ELR (cell line): Measurements from ENCODE around the gene TRAF2.
"Not testable (repeated sequence)": the region's sequence is repeated elsewhere in the genome, so short reads cannot be mapped to it uniquely, and the experiment has no call there.

Experiments
- DNase-seq: peaks from one replicate; pipeline ENCODE4 v3.0.0-alpha.2; 2015; ENCODE audit warnings: low read depth

TRAF2 gene

DNA sequence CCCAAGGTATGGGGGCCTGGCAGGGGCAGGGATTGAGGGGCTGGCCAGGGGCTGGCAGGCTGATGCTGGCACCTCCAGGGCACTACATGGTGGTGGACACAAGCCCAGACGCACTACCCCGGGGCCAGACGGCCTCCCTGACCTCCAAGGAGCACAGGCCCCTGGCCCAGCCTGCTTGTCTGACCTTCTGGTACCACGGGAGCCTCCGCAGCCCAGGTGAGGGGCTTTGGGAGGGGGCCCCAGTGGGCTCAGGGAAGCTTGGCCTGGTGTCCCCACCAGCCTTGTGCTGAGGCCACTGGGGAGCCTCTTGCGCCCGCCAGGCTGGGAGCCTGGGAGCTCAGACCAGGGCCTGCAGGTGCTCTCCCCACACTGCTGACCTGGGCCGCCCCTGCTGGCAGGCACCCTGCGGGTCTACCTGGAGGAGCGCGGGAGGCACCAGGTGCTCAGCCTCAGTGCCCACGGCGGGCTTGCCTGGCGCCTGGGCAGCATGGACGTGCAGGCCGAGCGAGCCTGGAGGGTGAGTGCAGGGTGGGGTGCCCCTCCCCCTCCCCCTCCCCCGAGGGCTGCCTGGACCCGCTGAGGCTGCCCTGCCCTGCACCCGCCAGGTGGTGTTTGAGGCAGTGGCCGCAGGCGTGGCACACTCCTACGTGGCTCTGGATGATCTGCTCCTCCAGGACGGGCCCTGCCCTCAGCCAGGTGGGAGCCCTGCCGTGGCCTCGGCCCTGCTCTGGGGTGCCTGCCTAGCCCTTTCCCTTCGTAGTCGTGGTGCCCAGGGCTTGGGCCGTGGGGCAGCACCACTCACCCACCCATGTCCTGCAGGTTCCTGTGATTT lies 28.5 kb upstream of the TRAF2 start:
- DNase-seq, result no peak

DNA sequence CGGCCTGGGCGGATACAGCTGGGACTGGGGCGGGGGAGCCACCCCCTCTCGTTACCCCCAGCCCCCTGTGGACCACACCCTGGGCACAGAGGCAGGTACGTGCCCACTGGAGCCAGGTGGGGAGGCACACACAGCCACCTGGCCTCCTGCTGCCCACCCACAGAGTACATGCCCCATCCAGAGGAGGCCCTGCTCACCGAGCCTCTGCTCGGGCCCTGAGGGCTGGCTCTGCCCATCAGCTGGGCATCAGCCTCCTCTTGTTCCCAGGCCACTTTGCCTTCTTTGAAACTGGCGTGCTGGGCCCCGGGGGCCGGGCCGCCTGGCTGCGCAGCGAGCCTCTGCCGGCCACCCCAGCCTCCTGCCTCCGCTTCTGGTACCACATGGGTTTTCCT lies 27.9 kb upstream of the TRAF2 start:
- DNase-seq, result no peak

DNA sequence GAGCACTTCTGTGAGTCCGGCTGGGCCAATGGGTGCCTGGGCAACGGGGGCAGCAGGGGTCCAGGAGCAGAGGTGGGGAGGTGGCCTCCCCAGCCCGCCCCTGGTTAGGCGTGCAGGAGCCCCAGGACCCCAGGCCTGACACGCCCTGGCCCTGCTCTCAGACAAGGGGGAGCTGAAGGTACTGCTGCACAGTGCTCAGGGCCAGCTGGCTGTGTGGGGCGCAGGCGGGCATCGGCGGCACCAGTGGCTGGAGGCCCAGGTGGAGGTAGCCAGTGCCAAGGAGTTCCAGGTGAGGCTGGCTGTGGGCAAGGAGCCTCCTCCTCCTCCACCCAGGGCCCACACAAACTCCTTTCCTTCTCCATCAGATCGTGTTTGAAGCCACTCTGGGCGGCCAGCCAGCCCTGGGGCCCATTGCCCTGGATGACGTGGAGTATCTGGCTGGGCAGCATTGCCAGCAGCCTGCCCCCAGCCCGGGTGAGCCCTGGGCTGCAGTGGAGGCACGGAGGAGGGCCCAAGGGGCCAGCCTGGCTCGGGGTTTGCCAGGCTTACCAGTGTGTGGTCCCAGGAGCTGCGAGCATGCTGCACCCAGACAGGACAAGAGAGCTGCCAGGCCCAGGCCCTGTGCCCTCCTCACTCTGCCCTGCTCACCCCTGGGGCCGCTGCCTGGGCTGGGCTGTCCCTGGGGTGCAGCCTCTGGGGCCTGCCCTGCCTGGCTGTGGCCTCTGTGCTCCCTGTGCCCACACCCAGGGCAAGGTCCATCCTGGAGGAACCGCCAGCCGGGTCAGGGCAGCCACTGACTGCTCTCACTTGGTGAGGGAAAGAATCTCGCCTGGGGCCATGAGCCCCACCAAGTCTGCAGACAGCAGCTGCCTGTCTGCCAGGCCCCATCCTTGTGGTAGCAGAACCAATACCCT lies 27.2 kb upstream of the TRAF2 start:
- DNase-seq, result no peak

DNA sequence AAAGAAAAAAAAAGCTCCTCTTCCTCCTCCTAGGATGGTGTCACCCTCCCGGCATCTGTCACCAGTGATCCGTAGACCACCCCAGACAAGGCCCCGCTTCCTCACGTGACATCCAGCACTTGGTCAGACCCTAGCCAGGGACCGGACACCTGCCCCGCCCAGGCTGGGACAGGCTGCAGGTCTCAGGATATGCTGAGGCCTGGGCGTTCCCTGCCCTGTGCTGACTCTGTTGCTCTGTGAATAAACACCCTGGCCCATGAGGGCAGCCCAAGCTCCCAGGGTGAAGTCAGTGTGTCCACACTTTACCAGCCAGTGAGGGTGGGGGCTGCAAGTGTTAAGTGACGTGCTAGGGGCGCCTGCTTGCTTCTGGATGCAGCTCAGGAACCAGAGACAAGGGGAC lies 25.8 kb upstream of the TRAF2 start:
- no peak for DNase-seq

DNA sequence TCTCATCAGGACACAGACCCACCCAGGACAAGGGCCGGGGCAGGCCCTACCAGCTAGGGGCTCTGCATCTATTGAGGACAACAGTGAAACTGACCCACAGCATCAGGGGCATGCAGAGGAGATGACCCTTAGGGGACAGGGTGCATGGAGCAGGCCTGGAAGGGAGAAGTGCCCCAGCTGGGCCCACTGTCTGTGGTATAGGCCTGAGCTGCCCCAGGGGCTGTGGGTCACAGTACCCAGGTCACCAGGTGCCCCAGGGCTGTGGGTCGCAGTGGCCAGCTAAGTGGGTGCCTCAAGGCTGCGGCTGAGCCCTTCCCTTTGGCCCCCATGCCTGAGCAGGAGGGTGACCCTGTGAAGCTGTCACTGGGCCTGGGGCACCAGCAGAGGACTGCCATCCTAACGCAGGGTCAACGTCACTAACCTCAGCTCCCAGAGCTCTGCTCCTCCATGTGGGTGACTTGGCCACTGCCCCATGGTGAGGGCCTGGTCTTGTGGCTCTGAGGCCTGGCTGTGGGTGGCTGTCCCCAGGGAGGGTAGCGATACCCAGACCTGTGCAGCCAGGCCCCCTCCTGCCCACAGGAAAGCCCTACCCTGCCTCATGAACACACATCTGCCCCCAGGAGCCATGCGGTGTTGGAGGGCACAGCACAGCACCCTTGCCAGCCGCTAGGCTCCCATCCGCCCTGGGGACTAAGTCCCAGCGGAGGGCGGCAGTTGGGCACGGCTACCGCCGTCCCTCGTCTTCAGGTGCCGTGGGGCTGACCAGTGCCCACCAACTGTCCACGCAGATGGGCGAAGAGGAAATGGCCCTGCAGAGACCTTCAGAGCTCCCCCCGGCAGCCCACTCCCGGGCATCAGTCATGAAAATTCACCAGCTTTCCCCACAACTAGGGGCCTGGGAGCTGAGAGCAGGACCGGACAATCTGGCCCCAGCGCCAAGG lies 25.1 kb upstream of the TRAF2 start:
- DNase-seq, result no peak

DNA sequence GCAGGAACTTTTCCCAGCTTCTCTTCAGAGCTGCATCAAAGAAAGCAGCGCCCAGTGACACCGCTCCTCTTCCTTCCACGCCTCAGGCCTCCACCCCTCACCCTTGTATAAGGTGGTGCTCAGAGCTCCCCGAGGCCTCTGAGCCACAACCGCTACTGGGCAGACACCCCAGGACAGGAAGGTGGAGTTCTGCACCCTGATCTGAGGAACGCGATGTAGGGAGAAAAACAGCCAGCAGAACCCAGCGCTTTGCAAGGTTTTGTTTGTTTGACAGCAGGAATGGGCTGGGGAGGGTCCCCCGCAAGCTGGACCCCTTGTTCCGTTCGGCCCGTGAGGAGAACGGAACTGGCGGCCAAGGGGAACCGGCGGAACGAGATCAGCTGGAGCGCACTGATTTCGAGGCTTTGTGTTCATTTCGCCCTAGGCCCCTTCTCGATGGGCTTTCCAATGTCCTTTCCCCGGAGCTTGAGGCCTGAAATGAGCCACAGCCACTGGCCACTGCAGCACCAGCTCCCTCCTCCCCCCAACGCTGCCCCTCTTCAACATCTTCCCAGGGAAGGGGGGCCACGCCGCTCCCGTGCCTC lies 24.4 kb upstream of the TRAF2 start:
- no peak for DNase-seq

DNA sequence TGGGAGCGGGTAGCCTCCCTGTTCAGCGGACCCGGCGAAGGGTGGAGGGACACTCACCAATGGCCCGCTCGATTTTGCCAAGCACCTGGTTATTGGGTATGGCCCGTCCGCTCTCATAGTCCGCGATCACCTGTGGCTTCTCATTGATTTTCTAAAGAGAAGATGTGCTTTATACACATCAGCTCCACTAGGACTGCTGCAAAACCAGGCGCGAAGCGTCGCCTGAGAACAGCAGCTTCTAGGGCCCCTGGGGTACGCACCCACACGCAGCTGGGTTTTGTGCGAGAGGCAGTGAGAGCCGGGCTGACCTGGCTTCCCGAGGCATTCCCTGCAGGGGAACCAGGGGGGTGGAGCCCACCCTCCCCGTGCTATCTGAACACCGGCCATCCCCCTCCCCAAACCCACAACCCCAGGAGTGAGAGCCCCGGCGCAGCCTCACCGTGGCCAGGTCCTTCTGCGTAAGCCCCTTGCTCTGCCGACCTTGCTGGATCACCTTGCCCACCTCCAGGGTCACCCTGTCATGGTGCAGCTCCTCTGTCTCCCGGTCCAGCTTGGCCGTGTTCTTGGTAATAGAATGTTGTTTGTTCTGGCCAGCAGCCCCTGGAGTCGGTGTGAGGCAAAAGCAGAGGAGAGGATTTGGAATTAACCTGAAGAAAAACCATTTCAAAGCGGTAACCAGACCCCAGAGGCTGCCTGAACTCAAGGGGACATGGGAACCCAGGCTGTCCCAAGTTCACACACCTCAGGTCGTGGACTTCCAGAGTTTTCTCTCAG lies 23.3 kb upstream of the TRAF2 start:
- no peak for DNase-seq

DNA sequence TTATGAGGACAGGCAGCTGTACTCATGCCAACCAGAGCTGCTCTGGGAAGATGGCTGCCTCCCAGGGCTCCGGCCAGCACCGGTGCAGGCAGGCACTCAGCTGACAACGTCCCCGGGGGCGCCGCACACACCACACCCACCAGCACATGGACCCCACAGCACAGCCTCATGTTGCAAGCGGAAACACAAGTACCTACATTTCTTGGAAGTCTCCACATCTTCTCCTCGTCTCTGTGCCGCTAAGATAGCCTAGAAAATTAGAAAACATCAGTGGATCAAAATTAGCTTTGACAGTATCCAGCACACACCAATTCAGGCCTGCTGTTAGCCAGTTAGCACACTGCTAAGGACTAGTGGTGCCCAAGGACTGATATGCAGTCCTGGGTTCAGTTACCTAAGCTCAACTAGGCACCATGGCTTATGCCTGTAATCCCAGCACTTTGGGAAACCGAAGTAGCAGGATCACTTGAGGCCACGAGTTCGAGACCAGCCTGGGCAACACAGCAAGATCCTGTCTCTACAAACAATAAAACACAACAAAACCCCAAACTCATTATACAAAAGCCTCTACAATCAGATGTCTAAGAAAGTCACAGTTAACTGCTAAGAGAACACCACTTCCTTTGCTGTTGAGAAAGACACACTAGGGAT lies 22.6 kb upstream of the TRAF2 start:
- DNase-seq, result no peak

DNA sequence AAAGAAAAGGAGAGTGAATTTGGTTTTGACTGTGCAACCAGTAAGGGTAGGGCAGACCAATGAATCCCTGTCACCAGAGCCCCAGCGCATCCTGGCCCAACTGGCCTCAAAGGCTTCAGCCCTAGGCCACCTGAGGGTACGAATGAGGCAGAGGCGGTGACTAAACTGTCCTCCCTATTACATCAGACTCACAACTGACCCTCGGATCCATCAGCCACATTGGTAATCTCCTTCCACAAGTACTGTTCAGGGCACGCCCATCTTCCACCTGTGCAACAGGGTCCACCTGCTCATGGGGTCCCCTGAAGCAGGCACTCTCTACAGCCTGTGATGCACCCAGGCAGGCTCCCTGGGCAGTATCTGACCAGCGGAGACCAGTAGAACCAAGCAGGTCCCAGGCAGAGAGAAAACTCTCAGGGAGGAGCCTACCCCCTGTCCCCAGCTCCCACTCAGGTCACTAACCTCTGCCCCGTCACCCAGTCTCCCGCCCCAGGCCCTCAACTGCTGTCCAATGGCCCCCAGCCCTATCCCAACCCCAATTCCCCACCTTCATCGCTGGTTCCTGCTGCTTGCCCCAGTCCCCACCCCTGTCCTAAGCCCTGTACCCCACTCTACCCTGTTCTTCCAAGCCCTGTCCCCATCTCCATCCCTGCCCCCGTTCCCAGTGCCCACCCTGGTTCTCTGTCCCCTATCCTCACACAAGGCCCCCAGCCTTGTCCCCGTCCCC lies 21.1 kb upstream of the TRAF2 start:
- DNase-seq, result no peak

DNA sequence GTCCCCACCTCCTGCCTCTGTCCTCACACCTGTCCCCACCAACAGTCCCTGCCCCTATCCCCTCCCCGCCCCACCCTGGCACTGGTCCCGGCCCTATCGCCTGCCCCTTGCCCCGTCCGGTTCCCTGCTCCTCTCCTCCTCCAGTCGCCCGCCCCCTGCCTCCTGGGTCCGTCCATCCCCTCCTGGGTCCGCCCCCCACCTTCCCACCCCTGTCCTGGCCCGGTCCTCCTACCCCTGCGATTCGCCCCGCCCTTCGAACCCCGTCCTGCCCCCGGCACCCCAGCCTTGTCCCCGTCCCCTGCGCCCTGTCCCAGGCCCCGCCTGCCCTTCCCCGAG lies 20.6 kb upstream of the TRAF2 start:
- DNase-seq, result no peak

DNA sequence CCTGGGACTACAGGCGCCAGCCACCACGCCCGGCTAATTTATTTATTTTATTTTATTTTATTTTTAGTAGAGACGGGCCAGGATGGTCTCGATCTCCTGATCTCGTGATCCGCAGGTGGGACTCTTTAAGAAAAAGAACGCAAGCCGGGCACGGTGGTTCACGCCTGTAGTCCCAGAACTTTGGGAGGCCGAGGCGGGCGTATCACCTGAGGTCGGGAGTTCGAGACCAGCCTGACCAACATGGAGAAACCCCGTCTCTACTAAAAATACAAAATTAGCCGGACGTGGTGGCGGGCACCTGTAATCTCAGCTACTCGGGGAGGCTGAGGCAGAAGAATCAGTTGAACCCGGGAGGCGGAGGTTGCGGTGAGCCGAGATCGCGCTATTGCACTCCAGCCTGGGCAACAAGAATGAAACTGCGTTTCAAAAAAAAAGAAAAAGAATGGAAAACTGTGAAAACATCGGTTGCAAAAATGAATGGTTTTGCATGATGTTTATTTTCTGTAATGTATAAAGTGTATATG lies 19.4 kb upstream of the TRAF2 start:
- not testable (repeated sequence) for DNase-seq

DNA sequence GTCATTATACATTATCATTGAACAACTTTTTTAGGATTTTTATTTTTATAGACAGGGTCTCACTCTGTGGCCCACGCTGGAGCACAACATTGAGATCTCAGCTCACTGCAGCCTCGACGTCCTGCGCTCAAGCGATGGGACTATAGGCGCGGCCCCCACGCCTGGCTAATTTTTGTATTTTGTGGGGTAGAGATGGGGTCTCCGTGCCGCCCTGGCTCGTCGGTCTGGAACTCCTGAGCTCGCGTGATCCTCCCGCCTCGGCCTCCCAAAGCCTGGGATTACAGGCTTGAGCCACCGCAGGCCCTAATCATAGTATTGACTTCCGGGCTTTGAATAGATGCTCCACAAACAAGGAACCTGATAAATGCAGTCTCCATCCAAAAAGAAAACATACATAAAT lies 18.8 kb upstream of the TRAF2 start:
- no peak for DNase-seq

DNA sequence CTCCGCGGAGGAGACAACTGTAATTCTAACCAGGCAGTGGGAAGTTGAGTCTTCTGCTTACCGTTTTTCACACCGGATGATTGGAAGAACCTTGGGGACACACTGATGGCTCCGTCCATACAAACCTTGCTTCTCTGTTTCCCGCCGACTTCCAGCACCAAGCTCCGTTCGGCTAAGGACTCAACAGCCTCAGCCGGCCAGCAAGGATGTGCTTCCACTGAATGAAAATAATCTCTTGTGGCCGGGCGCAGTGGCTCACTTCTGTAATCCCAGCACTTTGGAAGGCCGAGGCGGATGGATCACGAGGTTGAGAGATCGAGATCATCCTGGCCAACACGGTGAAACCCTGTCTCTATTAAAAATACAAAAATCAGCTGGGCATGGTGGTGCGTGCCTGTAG lies 18.4 kb upstream of the TRAF2 start:
- DNase-seq, result no peak

DNA sequence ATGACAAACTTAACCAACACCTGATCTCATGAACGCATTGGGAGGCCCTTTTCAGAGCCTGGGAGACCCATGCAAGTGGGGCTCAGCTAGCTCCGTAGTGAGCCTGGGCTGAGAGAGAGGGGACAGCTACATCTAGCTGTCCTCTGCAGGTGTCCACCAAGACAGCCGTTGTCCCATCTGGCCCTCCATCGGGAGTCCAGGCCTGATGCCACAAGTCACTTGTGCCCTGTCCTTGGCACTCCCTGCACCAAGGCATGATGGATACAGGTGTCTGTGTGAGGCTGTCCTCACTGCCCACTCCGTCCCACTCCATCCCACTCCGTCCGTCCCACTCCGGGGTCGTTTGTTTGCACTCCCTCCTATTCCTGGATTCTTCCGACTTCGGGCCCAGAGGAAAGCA lies 17.7 kb upstream of the TRAF2 start:
- DNase-seq, result no peak

DNA sequence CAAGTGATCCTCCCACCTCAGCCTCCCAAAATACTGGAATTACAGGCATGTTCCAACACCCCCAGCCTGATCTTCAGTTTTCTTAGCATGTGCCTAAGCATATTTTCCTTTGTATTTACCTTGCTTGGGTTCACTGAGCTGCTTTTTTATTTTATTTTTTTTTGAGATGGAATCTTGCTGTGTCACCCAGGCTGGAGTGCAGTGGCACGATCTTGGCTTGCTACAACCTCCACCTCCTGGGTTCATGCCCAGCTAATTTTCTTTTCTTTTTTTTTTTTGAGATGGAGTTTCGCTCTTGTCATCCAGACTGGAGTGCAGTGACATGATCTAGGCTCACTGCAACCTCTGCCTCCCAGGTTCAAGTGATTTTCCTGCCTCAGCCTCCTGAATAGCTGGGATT lies 16.7 kb upstream of the TRAF2 start:
- not testable (repeated sequence) for DNase-seq

DNA sequence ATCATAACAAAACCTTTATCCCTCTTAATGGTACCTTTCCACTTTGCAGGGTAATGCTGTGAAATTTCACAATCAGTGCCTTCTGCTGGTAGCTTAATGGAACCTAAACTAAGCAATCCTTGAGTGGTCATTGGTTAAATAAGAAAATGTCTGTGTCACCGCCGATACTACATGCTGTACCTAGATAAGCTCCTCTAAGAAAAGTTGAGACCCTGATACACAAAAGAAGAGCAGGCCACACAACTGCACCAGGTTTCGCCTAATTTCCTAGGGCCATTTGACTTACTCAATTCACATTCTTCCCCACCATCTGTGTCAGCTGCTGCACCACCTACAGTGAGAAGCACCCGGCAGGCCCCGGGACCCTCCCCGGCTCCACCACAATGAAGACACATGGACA lies 11.2 kb upstream of the TRAF2 start:
- DNase-seq, result no peak

DNA sequence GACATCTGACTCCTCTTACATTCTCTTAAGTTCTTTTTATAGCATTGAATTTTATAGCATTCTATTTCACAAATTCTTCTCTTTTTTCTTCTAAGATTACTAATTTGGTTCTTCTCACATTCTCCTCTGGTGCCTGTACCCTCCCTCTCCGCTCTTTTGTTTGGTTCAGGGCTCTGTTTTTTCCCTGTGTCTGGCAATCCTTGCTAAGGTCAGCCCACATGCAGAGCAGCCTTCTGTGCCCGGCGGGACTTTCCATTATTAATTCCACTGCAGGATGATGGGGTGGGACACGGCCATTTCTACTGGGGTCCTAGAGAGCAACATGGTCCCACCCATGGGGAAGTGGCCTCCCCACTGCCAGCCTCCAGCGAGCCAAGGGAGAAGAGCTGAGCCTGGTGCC lies 9.8 kb upstream of the TRAF2 start:
- DNase-seq, result no peak

DNA sequence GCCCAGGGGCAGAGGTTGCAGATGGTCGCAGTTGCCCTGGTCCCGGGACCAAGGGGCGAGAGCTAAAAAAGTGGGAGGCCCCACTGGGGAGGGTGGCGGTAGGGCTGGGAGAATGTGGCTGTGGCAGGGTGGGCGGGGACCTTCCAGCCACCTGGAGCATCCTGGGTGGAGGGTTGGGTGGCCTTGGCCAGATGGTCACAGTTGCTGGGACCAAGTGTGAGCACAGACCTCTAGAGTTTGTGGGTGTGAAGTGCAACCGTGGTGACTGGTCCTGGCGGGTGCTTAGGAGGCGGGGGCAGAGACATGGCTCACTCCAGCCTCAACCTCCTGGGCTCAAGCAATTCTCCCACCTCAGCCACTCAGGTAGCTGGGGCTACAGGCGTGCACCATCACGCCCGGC lies 5.7 kb upstream of the TRAF2 start:
- no peak for DNase-seq

DNA sequence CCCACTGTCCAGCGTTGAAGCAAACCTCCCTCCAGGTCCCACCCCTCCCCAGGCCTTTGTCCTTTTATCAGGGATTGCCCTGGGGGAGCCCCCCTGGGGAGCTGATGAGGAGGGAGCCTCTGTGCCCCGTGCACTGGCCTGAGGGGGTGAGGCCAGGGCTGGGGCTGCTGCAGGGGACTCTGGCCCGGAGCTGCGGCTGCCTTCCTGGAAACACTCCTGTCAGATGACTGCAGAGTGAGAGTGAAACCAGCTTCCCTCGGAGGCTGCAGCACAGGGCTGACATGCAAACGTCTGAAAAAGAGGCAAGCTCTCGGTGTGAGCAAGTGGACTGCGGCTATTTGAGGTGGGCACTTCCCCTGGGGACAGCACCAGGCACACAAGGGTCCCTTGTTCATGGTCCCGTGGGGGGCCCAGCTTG lies 4.6 kb upstream of the TRAF2 start:
- DNase-seq, result no peak
